PC-9 (cell line): Measurements from ENCODE around the gene G6PC3. TPM values are rescaled to one million over a fixed set of nuclear protein-coding genes. Genes with fewer than 3 reads are reported as not detected.

ENCODE experiments used
- BruUV-seq: library from RNA; stranded (reverse); fragments of 400-500 nt; replicated peaks from 2 replicates; lab custom pipeline; 2021; lab: Mats Ljungman, UMichigan
- CTCF ChIA-PET: fragments of 300-600 bp; sonication (Branson Sonifier 250); formaldehyde crosslinking; loops from one replicate; lab custom pipeline; 2022; ENCODE audit warnings: antibody characterized with exemption; lab: Charles Lee
- POLR2A ChIA-PET: fragments of 300-600 bp; sonication (Branson Sonifier 250); formaldehyde crosslinking; loops from one replicate; lab custom pipeline; 2022; ENCODE audit warnings: antibody characterized with exemption; ENCODE audit not compliant: unreplicated experiment; lab: Charles Lee
- DNase-seq, 2 experiments: peaks; one replicate each; pipeline versions ENCODE4 v3.0.0 to v3.0.0-alpha.2; 2015 to 2022; ENCODE audit warnings: mixed read lengths in 1 of 2
- H2AFZ ChIP-seq: fragments of 200-600 bp; sonication (generic); 2 replicates; pipeline ENCODE4 v1.8.1; 2017; ENCODE audit warnings: antibody characterized with exemption
- H3F3A ChIP-seq: fragments of 200-600 bp; sonication (generic); 2 replicates; pipeline ENCODE4 v1.8.1; 2017; ENCODE audit warnings: antibody characterized with exemption, mild to moderate bottlenecking, low read depth; ENCODE audit not compliant: insufficient read depth
- H3K27ac ChIP-seq: fragments of 200-600 bp; sonication (generic); 2 replicates; pipeline ENCODE4 v1.6.1; 2016; ENCODE audit warnings: mixed run types
- H3K27me3 ChIP-seq: fragments of 200-600 bp; sonication (generic); 2 replicates; pipeline ENCODE4 v1.6.1; 2016; ENCODE audit warnings: low read depth, mixed run types; ENCODE audit not compliant: insufficient read depth
- H3K36me3 ChIP-seq: fragments of 200-600 bp; sonication (generic); 2 replicates; pipeline ENCODE4 v1.6.1; 2016; ENCODE audit warnings: low read depth, mixed run types
- H3K4me1 ChIP-seq: fragments of 200-600 bp; sonication (generic); replicated peaks from 2 replicates; pipeline ENCODE4 v1.6.1; 2016; ENCODE audit warnings: mixed run types; ENCODE audit not compliant: insufficient read depth
- H3K4me2 ChIP-seq: fragments of 200-600 bp; sonication (generic); 2 replicates; pipeline ENCODE4 v1.6.1; 2017; ENCODE audit warnings: mixed run types
- H3K4me3 ChIP-seq: fragments of 200-600 bp; sonication (generic); 2 replicates; pipeline ENCODE4 v1.6.1; 2016; ENCODE audit warnings: mixed run types
- H3K79me2 ChIP-seq: fragments of 200-600 bp; sonication (generic); 2 replicates; pipeline ENCODE4 v1.6.1; 2017; ENCODE audit warnings: low read depth, mixed run types
- H3K9me2 ChIP-seq: fragments of 200-600 bp; sonication (generic); 2 replicates; pipeline ENCODE4 v1.8.1; 2017; ENCODE audit warnings: mild to moderate bottlenecking; ENCODE audit not compliant: insufficient read depth
- H3K9me3 ChIP-seq: fragments of 200-600 bp; sonication (generic); 2 replicates; pipeline ENCODE4 v1.8.1; 2016; ENCODE audit warnings: low read depth; ENCODE audit not compliant: insufficient read depth
- H4K20me1 ChIP-seq: fragments of 200-600 bp; sonication (generic); 2 replicates; pipeline ENCODE4 v1.8.1; 2017; ENCODE audit not compliant: insufficient read depth
- CTCF ChIP-seq: fragments of 200-600 bp; sonication (generic); conservative IDR thresholded peaks from 2 replicates; pipeline ENCODE4 v1.6.1; 2017; ENCODE audit warnings: mixed run types, antibody characterized with exemption, mild to moderate bottlenecking, moderate library complexity
- EZH2 ChIP-seq: fragments of 200-600 bp; sonication (generic); IDR thresholded peaks from 2 replicates; pipeline ENCODE4 v1.8.0; 2017; ENCODE audit warnings: antibody characterized with exemption, low read depth
- intact Hi-C: fragments of 100-400 bp; cut with micrococcal nuclease; formaldehyde crosslinking; loops from one replicate; pipeline ENCODE4 v1.10.0; 2022; ENCODE audit not compliant: unreplicated experiment
- total RNA-seq: library from RNA; stranded (reverse); gene quantifications from 2 replicates; pipeline ENCODE4 v1.2.3, GENCODE V29; 2021

Gene G6PC3
- total RNA-seq, 1 experiment from 2014 or later: 69.3 TPM

GRCh38 chr17:44102849-44103622, 32.5 kb downstream of the G6PC3 start:
- CTCF ChIA-PET: no interaction called here
- no TSS peak for BruUV-seq
- H3K4me2 ChIP-seq: peak overlapping the region; percentile 72

DNA sequence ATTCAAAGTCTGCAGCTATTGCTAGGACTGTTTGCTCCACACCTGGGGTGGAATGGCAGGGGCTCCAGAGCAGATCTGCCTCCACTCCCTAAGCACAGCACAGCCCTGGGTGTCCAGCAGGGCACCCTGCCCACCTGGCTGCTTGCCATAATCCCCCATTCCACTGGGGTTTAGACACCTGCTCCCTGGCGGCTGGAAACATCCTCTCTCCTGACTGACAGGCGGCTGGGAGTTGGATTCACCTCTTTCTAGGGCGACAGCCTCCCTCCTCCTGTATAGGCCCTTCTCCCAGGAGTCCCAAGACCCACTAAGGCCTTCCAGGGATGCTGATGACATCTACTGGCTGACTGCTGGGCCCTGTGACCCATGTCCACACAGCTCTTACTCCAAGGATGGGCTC, 34.9 kb downstream of the G6PC3 start:
- no peak for DNase-seq
- H3K9me3 ChIP-seq: no peaks in the 10 kb centered on the region
- H4K20me1 ChIP-seq: no peaks in the 10 kb centered on the region; the same call in 1 of the 2 replicates
- no peaks in the 10 kb centered on the region for H3K9me2 ChIP-seq
- ChIA-PET CTCF (no interaction called here), POLR2A (interaction anchor here (0.6 kb wide), 1 partner anchor 1094 kb away, joined by 3 read pairs; no protein-coding TSS in a partner anchor)
- no TSS peak for BruUV-seq
- H3K27ac ChIP-seq: no peak overlapping the region
- intact Hi-C loops: loop anchor here (5.0 kb wide), 1 partner anchor 33 kb away; the partner anchor contains the start of gene G6PC3
- H3K4me2 ChIP-seq: no peak overlapping the region
- no peak overlapping the region for H2AFZ ChIP-seq
- TF ChIP-seq CTCF (no peak), EZH2 (no peak)
- no peaks in the 10 kb centered on the region for H3K36me3 ChIP-seq
- peaks cover 52% of the 10 kb centered on the region for H3K4me1 ChIP-seq
- no peaks in the 10 kb centered on the region for H3K27me3 ChIP-seq
- H3K79me2 ChIP-seq: no peaks in the 10 kb centered on the region
- peaks cover 18% of the 10 kb centered on the region for H3F3A ChIP-seq
- H3K4me3 ChIP-seq: no peak overlapping the region

More at GRCh38 chr17:44102849-44103622, 32.5 kb downstream of the G6PC3 start:
- Histone ChIP-seq H3K4me3 (no peak overlapping the region; the same call in 1 of the 2 replicates), H2AFZ (no peak overlapping the region), H3K9me2 (no peaks in the 10 kb centered on the region), H3K27me3 (no peaks in the 10 kb centered on the region), H3K9me3 (no peaks in the 10 kb centered on the region), H3K4me1 (peaks cover 29% of the 10 kb centered on the region), H4K20me1 (no peaks in the 10 kb centered on the region), H3K36me3 (no peaks in the 10 kb centered on the region), H3K79me2 (no peaks in the 10 kb centered on the region), H3K27ac (peak overlapping the region; percentile 90), H3F3A (peaks cover 24% of the 10 kb centered on the region)
- DNase-seq: peak; percentile 61 to 97
- POLR2A ChIA-PET: interaction anchor here (0.5 kb wide), 1 partner anchor 59 kb away, joined by 4 read pairs; no protein-coding TSS in a partner anchor
- TF ChIP-seq CTCF (no peak), EZH2 (no peak)
- intact Hi-C loops: no loop called here

DNA sequence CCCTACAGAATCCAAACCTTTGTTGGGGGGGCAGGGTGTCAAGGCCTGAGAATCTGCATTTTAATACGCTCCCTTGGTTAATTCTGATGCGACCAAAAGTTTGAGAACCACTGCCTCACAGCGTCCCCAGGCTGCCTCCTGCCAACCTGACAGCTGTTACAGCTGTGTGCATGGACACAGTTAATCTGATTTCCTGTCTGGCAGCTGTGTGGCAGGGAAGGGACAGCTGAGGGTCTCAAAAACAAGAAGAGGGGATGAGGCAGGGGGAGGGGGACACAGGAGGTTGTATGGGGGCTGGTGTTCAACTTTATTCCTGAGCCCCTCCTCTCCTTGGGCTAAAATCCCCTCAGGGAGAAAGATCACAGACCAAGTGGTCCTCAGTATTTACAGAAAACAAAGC, 35.4 kb downstream of the G6PC3 start:
- no peaks in the 10 kb centered on the region for H3K27me3 ChIP-seq
- ChIA-PET CTCF (no interaction called here), POLR2A (no interaction called here)
- no peak overlapping the region for H2AFZ ChIP-seq
- H3K4me2 ChIP-seq: no peak overlapping the region
- no peak overlapping the region for H3K27ac ChIP-seq
- BruUV-seq: no TSS peak
- peaks cover 18% of the 10 kb centered on the region for H3F3A ChIP-seq
- H3K36me3 ChIP-seq: no peaks in the 10 kb centered on the region
- H3K79me2 ChIP-seq: no peaks in the 10 kb centered on the region
- no peak for DNase-seq
- H3K9me3 ChIP-seq: no peaks in the 10 kb centered on the region
- no peaks in the 10 kb centered on the region for H3K9me2 ChIP-seq
- no peaks in the 10 kb centered on the region; the same call in 1 of the 2 replicates for H4K20me1 ChIP-seq
- no peak for TF ChIP-seq CTCF
- no peak for TF ChIP-seq EZH2
- intact Hi-C loops: loop anchor here (5.0 kb wide), 1 partner anchor 34 kb away; the partner anchor contains the start of gene G6PC3
- H3K4me3 ChIP-seq: no peak overlapping the region
- H3K4me1 ChIP-seq: peaks cover 56% of the 10 kb centered on the region
